Fibroblast of lung (primary cell): Measurements from ENCODE around the gene ALKBH4. TPM values are rescaled to one million over a fixed set of nuclear protein-coding genes. Genes with fewer than 3 reads are reported as not detected.

Experiments
- DNase-seq, 2 donors: peaks; one replicate each; pipeline versions ENCODE4 v3.0.0 to v3.0.0-alpha.2; 2010; ENCODE audit warnings: low read depth in 2 of 2
- H2AFZ ChIP-seq: 2 replicates; pipeline ENCODE4 v1.5.1; 2012; ENCODE audit warnings: low read length, control low read depth, inconsistent platforms
- H3K27ac ChIP-seq: 2 replicates; pipeline ENCODE4 v1.5.1; 2011; ENCODE audit warnings: low read length, control low read depth; ENCODE audit not compliant: insufficient read depth
- H3K27me3 ChIP-seq: 2 replicates; pipeline ENCODE4 v1.5.1; 2011; ENCODE audit warnings: mild to moderate bottlenecking, low read length; ENCODE audit not compliant: control insufficient read depth, insufficient read depth
- H3K36me3 ChIP-seq: 2 replicates; pipeline ENCODE4 v1.5.1; 2011; ENCODE audit warnings: low read length; ENCODE audit not compliant: control insufficient read depth, insufficient read depth
- H3K4me1 ChIP-seq: 2 replicates; pipeline ENCODE4 v1.5.1; 2011; ENCODE audit warnings: low read length; ENCODE audit not compliant: control insufficient read depth, insufficient read depth; ENCODE audit errors: extremely low read depth
- H3K4me2 ChIP-seq: 2 replicates; pipeline ENCODE4 v1.5.1; 2011; ENCODE audit warnings: low read length, control low read depth; ENCODE audit not compliant: insufficient read depth; ENCODE audit errors: extremely low read depth
- H3K4me3 ChIP-seq, 4 experiments: fragments of 200-600 bp in 1 of 4; sonication (generic) in 1 of 4; replicated peaks in 1 of 4; 2 replicates each; pipeline ENCODE4 v1.5.1; 2011 to 2016; ENCODE audit warnings: low read length in 4 of 4, low read depth in 3 of 4, mild to moderate bottlenecking in 3 of 4, control low read depth in 2 of 4, inconsistent platforms in 1 of 4, mixed read lengths in 1 of 4; ENCODE audit not compliant: insufficient read depth in 1 of 4; ENCODE audit errors: control extremely low read depth in 1 of 4
- H3K79me2 ChIP-seq: 2 replicates; pipeline ENCODE4 v1.5.1; 2012; ENCODE audit warnings: mild to moderate bottlenecking, low read length, inconsistent platforms; ENCODE audit not compliant: control insufficient read depth, insufficient read depth
- H3K9ac ChIP-seq: 2 replicates; pipeline ENCODE4 v1.5.1; 2011; ENCODE audit warnings: mild to moderate bottlenecking, low read length, control low read depth; ENCODE audit not compliant: insufficient read depth
- H3K9me3 ChIP-seq: 2 replicates; pipeline ENCODE4 v1.5.1; 2012; ENCODE audit warnings: low read depth, low read length; ENCODE audit not compliant: control insufficient read depth, insufficient read depth
- H4K20me1 ChIP-seq: 2 replicates; pipeline ENCODE4 v1.5.1; 2011; ENCODE audit warnings: low read length; ENCODE audit not compliant: control insufficient read depth, insufficient read depth; ENCODE audit errors: extremely low read depth
- EZH2 ChIP-seq: IDR thresholded peaks from 2 replicates; pipeline ENCODE4 v1.5.1; 2012; ENCODE audit warnings: low read length, control low read depth, mild to moderate bottlenecking; ENCODE audit errors: missing control alignments
- polyA plus RNA-seq, 2 donors: library from polyadenylated mRNA; depleted of rRNA in 1 of 2; stranded (reverse) in 1 of 2; unstranded in 1 of 2; fragments of >200 nt; gene quantifications; 2 replicates each; pipeline ENCODE4 v1.2.1, GENCODE V29; 2011 to 2012; ENCODE audit warnings: missing spikeins in 1 of 2
- total RNA-seq: library from RNA; depleted of rRNA; stranded (reverse); fragments of >200 nt; gene quantifications from 2 replicates; pipeline ENCODE4 v1.2.1, GENCODE V29; 2014
- TF ChIP-seq, protein P1 (sequence below), 2 donors: IDR thresholded peaks in 1 of 2; conservative IDR thresholded peaks in 1 of 2; 1 replicate in 1 of 2; 2 replicates in 1 of 2; pipeline ENCODE4 v1.5.1; 2011 to 2012; ENCODE audit warnings: low read length in 2 of 2, control low read depth in 1 of 2, inconsistent platforms in 1 of 2, low read depth in 1 of 2, mild to moderate bottlenecking in 1 of 2

The ALKBH4 gene
- total and polyA plus RNA-seq, 2 donors (not counting 1 experiment from before 2014, with no cell fraction given), result 3.7 to 13.2 TPM

DNA sequence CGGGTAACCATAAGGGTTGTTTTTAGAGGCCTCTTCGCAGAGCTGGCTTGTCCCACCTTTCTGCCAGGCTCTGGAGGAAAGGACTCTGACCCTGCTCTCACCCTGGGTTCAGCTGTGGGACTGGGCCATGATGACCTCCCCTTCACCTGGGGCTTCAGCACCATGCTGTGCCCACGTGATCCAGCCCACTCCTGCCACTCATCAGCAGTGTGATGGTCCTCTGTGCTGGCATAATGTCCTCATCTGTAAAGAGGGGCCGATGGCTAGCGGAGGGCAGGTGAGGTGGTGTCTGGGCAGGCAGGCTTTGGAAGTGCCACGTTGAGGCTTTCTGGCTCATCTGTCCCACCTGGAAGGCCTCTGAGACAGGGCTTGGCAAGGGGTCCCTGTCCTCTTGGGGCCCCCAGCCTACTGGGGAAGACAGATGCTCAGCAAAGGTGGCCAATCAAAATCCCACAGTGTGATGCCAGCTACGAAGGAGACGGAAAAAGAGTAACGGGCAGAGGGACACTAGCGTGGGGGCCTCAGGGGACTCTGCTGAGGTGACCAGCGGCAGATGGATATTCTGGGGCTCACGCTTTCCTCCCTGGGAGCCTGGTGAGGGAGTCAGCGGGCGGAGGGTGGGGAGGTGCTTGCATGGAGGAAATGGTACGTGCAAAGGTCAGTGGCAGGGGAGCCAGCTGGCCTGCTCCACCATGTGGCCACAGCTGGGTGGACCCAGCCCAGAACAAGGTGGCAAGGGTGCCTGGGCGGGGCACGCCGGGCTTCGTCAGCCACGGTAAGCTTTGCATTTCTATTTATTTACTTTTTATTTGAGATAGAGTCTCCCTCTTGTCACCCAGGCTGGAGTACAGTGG is 5.5 kb upstream of the ALKBH4 start:
- Histone ChIP-seq H3K4me1 (peaks cover 4% of the 10 kb centered on the region), H3K4me3 (no peak overlapping the region), H3K27me3 (no peaks in the 10 kb centered on the region), H3K79me2 (peaks cover 3% of the 10 kb centered on the region), H3K27ac (no peak overlapping the region), H2AFZ (no peak overlapping the region), H3K4me2 (no peak overlapping the region), H4K20me1 (no peaks in the 10 kb centered on the region), H3K36me3 (peaks cover 21% of the 10 kb centered on the region), H3K9me3 (no peaks in the 10 kb centered on the region), H3K9ac (no peak overlapping the region)
- no peak for TF ChIP-seq EZH2
- TF ChIP-seq, protein P1, sequence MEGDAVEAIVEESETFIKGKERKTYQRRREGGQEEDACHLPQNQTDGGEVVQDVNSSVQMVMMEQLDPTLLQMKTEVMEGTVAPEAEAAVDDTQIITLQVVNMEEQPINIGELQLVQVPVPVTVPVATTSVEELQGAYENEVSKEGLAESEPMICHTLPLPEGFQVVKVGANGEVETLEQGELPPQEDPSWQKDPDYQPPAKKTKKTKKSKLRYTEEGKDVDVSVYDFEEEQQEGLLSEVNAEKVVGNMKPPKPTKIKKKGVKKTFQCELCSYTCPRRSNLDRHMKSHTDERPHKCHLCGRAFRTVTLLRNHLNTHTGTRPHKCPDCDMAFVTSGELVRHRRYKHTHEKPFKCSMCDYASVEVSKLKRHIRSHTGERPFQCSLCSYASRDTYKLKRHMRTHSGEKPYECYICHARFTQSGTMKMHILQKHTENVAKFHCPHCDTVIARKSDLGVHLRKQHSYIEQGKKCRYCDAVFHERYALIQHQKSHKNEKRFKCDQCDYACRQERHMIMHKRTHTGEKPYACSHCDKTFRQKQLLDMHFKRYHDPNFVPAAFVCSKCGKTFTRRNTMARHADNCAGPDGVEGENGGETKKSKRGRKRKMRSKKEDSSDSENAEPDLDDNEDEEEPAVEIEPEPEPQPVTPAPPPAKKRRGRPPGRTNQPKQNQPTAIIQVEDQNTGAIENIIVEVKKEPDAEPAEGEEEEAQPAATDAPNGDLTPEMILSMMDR (conservative IDR thresholded peaks at IDR 0.05 in 1 of 2, IDR thresholded peaks at IDR 0.05 in 1 of 2; ENCODE audit: low read depth in 1 of 2, low read length in 2 of 2), result no peak
- no peak for DNase-seq

DNA sequence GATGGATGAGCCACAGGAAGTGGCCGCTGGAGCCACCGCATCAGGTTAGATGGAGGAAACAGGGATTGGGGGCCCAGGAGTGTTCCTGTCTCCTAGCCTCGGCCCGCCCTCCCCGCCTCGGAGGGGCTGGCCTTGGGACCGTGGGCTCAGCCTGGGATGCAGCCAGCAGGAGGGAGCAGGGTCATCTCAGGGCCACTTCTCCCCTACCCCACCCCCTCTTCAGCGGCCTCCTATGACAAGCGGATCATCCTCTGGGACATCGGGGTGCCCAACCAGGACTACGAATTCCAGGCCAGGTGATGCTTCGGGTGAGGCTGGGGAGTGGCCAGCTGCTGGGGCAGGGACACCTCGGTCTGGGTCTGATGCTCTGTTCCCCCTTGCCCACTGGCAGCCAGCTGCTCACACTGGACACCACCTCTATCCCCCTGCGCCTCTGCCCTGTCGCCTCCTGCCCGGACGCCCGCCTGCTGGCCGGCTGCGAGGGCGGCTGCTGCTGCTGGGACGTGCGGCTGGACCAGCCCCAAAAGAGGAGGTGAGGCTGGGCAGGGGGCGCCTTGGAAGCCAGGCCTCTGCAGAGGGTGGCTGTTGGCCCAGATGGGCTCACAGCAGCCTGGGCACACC is 4.8 kb upstream of the ALKBH4 start:
- H3K9ac ChIP-seq, result no peak overlapping the region
- H3K36me3 ChIP-seq, result peaks cover 21% of the 10 kb centered on the region
- H3K27ac ChIP-seq, result no peak overlapping the region
- no peak for TF ChIP-seq EZH2
- TF ChIP-seq, protein P1 (conservative IDR thresholded peaks at IDR 0.05 in 1 of 2, IDR thresholded peaks at IDR 0.05 in 1 of 2; ENCODE audit: low read depth in 1 of 2, low read length in 2 of 2), result no peak
- H4K20me1 ChIP-seq, result no peaks in the 10 kb centered on the region
- H3K4me2 ChIP-seq, result no peak overlapping the region
- no peak overlapping the region for H2AFZ ChIP-seq
- DNase-seq, result no peak
- H3K4me1 ChIP-seq, result peaks cover 4% of the 10 kb centered on the region
- H3K9me3 ChIP-seq, result no peaks in the 10 kb centered on the region
- H3K27me3 ChIP-seq, result no peaks in the 10 kb centered on the region
- no peak overlapping the region for H3K4me3 ChIP-seq
- H3K79me2 ChIP-seq, result peaks cover 5% of the 10 kb centered on the region

DNA sequence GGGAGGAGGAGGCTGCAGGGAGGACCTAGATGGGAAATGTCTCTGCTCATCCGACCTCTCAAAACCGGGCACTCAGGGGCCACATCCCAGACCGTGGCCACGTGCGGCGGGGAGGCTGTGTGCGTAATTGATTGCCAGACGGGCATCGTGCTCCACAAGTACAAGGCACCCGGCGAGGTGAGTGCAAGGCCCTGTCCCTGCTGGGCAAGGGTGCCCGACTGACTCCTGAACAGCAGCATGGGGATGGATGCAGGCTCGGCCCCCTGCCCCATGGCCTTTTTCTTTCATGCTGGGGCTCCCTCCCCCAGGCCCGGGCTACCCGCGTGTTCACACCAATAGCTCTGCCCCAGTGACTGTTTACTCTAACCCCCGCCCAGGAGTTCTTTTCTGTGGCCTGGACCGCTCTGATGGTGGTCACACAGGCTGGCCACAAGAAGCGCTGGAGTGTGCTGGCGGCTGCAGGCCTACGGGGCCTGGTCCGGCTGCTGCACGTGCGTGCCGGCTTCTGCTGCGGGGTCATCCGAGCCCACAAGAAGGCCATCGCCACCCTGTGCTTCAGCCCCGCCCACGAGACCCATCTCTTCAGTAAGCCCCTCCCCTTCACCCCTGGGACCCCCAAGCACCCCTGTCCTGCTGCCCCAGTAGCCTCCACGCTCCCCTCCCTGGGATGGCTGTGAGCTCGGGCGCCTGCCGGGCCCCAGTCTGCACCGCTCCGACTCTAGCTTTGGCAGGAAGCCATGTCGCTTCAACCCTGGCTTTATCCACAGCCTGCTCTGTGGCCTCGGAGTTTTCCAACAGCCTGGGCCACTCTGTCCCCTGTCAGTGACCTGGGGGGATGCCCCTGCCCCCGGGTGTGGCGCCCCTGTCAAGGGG is 4.1 kb upstream of the ALKBH4 start:
- H4K20me1 ChIP-seq, result no peaks in the 10 kb centered on the region
- H3K79me2 ChIP-seq, result peaks cover 12% of the 10 kb centered on the region
- no peak for DNase-seq
- H3K27me3 ChIP-seq, result no peaks in the 10 kb centered on the region
- H3K9ac ChIP-seq, result no peak overlapping the region
- no peak for TF ChIP-seq EZH2
- TF ChIP-seq, protein P1 (conservative IDR thresholded peaks at IDR 0.05 in 1 of 2, IDR thresholded peaks at IDR 0.05 in 1 of 2; ENCODE audit: low read depth in 1 of 2, low read length in 2 of 2), result no peak
- peaks cover 7% of the 10 kb centered on the region for H3K4me1 ChIP-seq
- no peak overlapping the region for H2AFZ ChIP-seq
- peaks cover 21% of the 10 kb centered on the region for H3K36me3 ChIP-seq
- H3K4me2 ChIP-seq, result no peak overlapping the region
- no peak overlapping the region for H3K27ac ChIP-seq
- H3K9me3 ChIP-seq, result no peaks in the 10 kb centered on the region
- H3K4me3 ChIP-seq, result no peak overlapping the region
